ENCODE results near the gene TNKS1BP1.
"Not testable (repeated sequence)": the region's sequence is repeated elsewhere in the genome, so short reads cannot be mapped to it uniquely, and the experiment has no call there.

TNKS1BP1 gene

GRCh38 chr11:57353036-57353435 is 28.3 kb upstream of the TNKS1BP1 start:
- no peak for DNase-seq (ENCODE audit: low read depth)

DNA sequence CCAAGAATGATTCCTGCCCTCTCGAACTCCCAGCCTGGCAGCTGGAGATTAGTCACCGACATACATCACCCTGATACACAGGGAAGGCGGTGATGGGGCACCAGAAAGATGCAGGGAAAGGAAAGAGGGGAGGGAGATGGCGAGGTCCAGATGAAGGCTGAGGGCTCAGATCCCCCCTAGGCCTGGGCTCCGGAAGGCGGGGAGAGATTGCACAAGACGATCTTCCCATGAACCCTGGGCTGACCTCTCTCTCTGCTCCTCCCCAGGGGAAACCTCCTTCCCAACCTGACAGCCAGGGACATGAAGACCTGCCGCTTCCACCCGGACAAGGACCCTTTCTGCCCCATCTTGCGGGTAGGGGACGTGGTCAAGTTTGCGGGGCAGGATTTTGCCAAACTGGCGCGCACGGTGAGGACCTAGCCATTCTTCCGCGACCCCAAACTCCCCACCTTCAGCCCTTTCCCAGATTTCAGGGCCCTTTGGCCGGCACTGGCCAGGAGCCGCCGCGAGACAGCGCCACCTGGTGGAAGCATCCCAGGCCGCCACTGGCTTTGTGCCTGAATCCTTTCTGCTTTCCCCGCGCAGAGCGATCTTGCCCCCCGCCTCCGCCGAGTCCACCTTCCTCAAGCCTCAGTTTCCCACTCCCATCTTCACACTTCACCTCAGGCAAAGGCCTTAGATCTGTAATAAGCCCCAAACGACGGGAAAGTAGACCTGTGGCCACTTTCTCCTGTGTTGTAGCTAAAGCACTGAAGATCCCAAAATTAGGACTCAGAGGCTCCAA is 24.9 kb upstream of the TNKS1BP1 start:
- DNase-seq (ENCODE audit: low read depth) = peak; percentile 59

GRCh38 chr11:57348636-57349313 is 24.0 kb upstream of the TNKS1BP1 start:
- no peak for DNase-seq (ENCODE audit: low read depth)

DNA sequence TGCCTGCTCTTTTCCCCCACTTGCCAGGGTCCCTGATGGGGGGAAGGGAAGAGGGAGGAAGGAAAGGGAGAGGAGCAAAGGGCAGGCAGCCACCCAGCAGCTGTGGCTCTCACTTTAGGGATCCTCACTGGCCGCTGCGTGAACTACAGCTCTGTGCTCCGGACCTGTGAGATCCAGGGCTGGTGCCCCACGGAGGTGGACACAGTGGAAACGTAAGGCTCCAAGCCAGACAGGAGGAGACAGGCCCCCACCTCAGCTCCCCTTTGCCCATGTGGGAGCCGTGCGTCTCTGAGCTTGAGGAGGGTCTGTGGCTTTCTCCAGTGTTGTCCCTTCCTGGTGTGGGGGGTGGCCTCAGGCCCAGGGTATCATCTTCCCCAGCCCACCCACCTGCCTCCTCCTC is 23.3 kb upstream of the TNKS1BP1 start:
- DNase-seq (ENCODE audit: low read depth) = no peak

GRCh38 chr11:57347336-57347735 is 22.6 kb upstream of the TNKS1BP1 start:
- DNase-seq (ENCODE audit: low read depth) = no peak

- DNase-seq (ENCODE audit: low read depth) = peak; percentile 66
Measured at GRCh38 chr11:57345555-57346211, 20.9 kb upstream of the TNKS1BP1 start.

GRCh38 chr11:57344826-57345225 is 20.1 kb upstream of the TNKS1BP1 start:
- no peak for DNase-seq (ENCODE audit: low read depth)

- DNase-seq (ENCODE audit: low read depth) = no peak
Measured at GRCh38 chr11:57343825-57344224, 19.1 kb upstream of the TNKS1BP1 start.

GRCh38 chr11:57342702-57343101 is 17.9 kb upstream of the TNKS1BP1 start:
- no peak for DNase-seq (ENCODE audit: low read depth)

- no peak for DNase-seq (ENCODE audit: low read depth)
Measured at GRCh38 chr11:57341250-57341808, 16.6 kb upstream of the TNKS1BP1 start.

GRCh38 chr11:57340039-57340615 is 15.4 kb upstream of the TNKS1BP1 start:
- no peak for DNase-seq (ENCODE audit: low read depth)

DNA sequence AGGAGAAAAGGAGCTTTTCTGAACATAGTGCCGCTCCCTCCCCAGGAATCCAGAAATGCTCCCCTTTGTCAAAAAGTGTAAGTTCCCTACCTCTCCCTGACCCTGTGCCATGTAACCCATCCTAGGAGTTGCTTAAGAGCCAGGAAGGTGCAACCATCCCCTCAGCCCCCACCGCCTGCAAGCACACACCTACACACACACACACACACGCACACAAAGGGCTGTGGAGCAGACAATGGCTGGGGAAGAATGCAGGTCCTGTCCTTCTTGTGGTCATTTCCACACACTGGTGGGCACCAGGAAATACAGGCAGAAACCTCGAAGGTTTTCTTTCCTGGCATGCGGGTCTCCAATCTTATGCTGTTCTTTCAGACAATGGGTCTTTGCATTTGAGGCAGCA is 14.6 kb upstream of the TNKS1BP1 start:
- DNase-seq (ENCODE audit: low read depth) = no peak

- DNase-seq (ENCODE audit: low read depth) = no peak
Measured at GRCh38 chr11:57338142-57338541, 13.4 kb upstream of the TNKS1BP1 start, which contains the start of gene P2RX3. Gene P2RX3, plus strand, starts transcription at chr11:57338352. Its CDS starts 199 bp downstream, at chr11:57338551.

GRCh38 chr11:57336856-57337255 is 12.1 kb upstream of the TNKS1BP1 start:
- not testable (repeated sequence) for DNase-seq (ENCODE audit: low read depth)

GRCh38 chr11:57336111-57336666 is 11.4 kb upstream of the TNKS1BP1 start:
- DNase-seq (ENCODE audit: low read depth) = no peak

- peak; percentile 79 for DNase-seq (ENCODE audit: low read depth)
Measured at GRCh38 chr11:57335343-57336110, 10.8 kb upstream of the TNKS1BP1 start, which contains the start of gene SSRP1. Gene SSRP1, minus strand, starts transcription at chr11:57335892. Its CDS starts 771 bp downstream, at chr11:57335121.

DNA sequence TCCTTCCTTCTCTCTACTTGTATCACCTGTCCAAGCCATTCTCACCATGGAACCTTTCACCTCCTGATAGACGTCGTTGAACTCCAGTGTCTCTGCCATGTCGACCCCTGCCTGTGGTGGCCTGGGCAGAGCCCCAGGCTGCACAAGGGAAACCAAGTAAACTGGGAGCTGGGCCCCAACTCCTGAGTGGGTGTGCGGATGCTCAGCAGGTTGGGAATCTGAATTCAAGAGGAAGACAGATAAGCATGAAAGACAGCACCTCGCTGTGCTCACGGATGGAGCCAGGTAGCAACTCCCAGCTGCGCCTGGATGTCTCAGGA is 10.2 kb upstream of the TNKS1BP1 start:
- DNase-seq (ENCODE audit: low read depth) = no peak

- no peak for DNase-seq (ENCODE audit: low read depth)
Measured at GRCh38 chr11:57332694-57333440, 8.1 kb upstream of the TNKS1BP1 start.

- DNase-seq (ENCODE audit: low read depth) = no peak
Measured at GRCh38 chr11:57331720-57332119, 7.0 kb upstream of the TNKS1BP1 start.

DNA sequence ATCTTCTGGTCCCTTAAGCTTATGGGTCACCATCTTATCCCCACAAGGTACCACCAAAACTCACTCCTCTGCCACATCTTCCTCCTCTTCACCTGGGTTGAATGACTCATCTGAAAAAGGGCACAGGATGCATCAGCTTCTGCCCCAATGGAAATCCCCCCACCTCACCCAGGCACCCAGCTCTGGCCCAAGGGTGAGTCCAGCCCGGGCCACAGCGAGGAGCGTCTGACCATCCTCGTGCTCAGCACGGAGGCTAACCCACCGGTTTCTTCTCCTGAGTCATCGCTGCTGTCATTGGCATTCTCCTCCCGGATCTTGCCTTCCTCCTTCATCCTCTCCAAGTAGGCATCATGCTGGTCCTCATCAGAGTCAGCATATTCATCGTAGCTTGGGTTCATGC is 5.3 kb upstream of the TNKS1BP1 start:
- DNase-seq (ENCODE audit: low read depth) = no peak
